Endothelial cell of umbilical vein (primary cell): Measurements from ENCODE around the gene GSTCD.

ENCODE experiments used
- CTCF ChIP-seq, 2 donors: IDR thresholded peaks; 1 replicate in 1 of 2; 2 replicates in 1 of 2; pipeline ENCODE4 v1.5.1; 2011; ENCODE audit warnings: low read length in 2 of 2, mild to moderate bottlenecking in 2 of 2, moderate library complexity in 2 of 2, control low read depth in 1 of 2, inconsistent platforms in 1 of 2, low read depth in 1 of 2; ENCODE audit not compliant: insufficient read depth in 1 of 2; ENCODE audit errors: extremely low read depth in 1 of 2
- EZH2 ChIP-seq: IDR thresholded peaks from 2 replicates; pipeline ENCODE4 v1.6.1; 2012; ENCODE audit warnings: borderline replicate concordance, low read depth, mild to moderate bottlenecking, moderate library complexity, low read length, inconsistent platforms; ENCODE audit not compliant: severe bottlenecking
- FOS ChIP-seq: IDR thresholded peaks from 2 replicates; pipeline ENCODE4 v1.6.1; 2011; ENCODE audit warnings: mild to moderate bottlenecking, low read length, moderate library complexity, borderline replicate concordance; ENCODE audit not compliant: insufficient read depth
- GATA2 ChIP-seq: IDR thresholded peaks from 2 replicates; pipeline ENCODE4 v1.7.0; 2011; ENCODE audit warnings: low read depth, mild to moderate bottlenecking, moderate library complexity, mixed read lengths, low read length; ENCODE audit not compliant: insufficient read length, insufficient read depth
- JUN ChIP-seq: IDR thresholded peaks from 2 replicates; pipeline ENCODE4 v1.6.1; 2011; ENCODE audit warnings: borderline replicate concordance, low read depth; ENCODE audit not compliant: insufficient read length, insufficient read depth
- MYC ChIP-seq: IDR thresholded peaks from one replicate; pipeline ENCODE4 v1.6.1; 2011; ENCODE audit warnings: mild to moderate bottlenecking, low read depth, low read length
- POLR2A ChIP-seq: IDR thresholded peaks from 2 replicates; pipeline ENCODE4 v1.6.1; 2012; ENCODE audit warnings: low read depth, mild to moderate bottlenecking, control low read depth, low read length
- POLR2AphosphoS5 ChIP-seq: IDR thresholded peaks from 2 replicates; pipeline ENCODE4 v1.6.1; 2012; ENCODE audit warnings: low read depth, mild to moderate bottlenecking, control low read depth, low read length, moderate library complexity; ENCODE audit not compliant: insufficient read depth
- TF ChIP-seq, protein P1 (sequence below): IDR thresholded peaks from 2 replicates; pipeline ENCODE4 v1.6.1; 2011; ENCODE audit not compliant: insufficient read depth, insufficient read length

GRCh38 chr4:105808750-105809041 lies 100.1 kb downstream of the GSTCD start:
- TF ChIP-seq CTCF (IDR thresholded peaks at IDR 0.05; ENCODE audit: extremely low read depth in 1 of 2, insufficient read depth in 1 of 2, low read depth in 1 of 2, low read length in 2 of 2) = no peak
- no peak for TF ChIP-seq POLR2A
- no peak for TF ChIP-seq POLR2AphosphoS5
- no peak for TF ChIP-seq EZH2
- no peak for TF ChIP-seq JUN
- no peak for TF ChIP-seq MYC
- TF ChIP-seq, protein P1, sequence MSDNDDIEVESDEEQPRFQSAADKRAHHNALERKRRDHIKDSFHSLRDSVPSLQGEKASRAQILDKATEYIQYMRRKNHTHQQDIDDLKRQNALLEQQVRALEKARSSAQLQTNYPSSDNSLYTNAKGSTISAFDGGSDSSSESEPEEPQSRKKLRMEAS = no peak
- TF ChIP-seq GATA2 = no peak
- no peak for TF ChIP-seq FOS
